ENCODE results near the gene ACTL6B.
A peak's percentile ranks its signal among the peaks of the same experiment; 100 is the strongest.
"Not testable (repeated sequence)": the region's sequence is repeated elsewhere in the genome, so short reads cannot be mapped to it uniquely, and the experiment has no call there.

ACTL6B gene

GRCh38 chr7:100655908-100656674 lies at the start of gene ACTL6B:
TSS of gene ACTL6B (minus strand) at chr7:100656448. CDS start at chr7:100656354, 94 bp downstream.
- no peak for TF ChIP-seq CTCF (conservative IDR thresholded peaks at IDR 0.05; ENCODE audit: low read depth, low read length)
- H3K4me3 ChIP-seq (ENCODE audit: low read length), result no peak within 1 kb of the TSS
- no peak for DNase-seq (ENCODE audit: low read depth)

GRCh38 chr7:100705320-100705752 lies 49.1 kb upstream of the ACTL6B start:
- DNase-seq (ENCODE audit: low read depth), result no peak
- TF ChIP-seq CTCF (conservative IDR thresholded peaks at IDR 0.05; ENCODE audit: low read depth, low read length), result peak; percentile 91
- peak overlapping the region; percentile 87 for H3K4me3 ChIP-seq (ENCODE audit: low read length)

GRCh38 chr7:100701089-100701488 lies 44.8 kb upstream of the ACTL6B start:
- H3K4me3 ChIP-seq (ENCODE audit: low read length); DNase-seq (ENCODE audit: low read depth): not testable (repeated sequence)

GRCh38 chr7:100699018-100699417 lies 42.8 kb upstream of the ACTL6B start:
- TF ChIP-seq CTCF (conservative IDR thresholded peaks at IDR 0.05; ENCODE audit: low read depth, low read length), result no peak
- no peak overlapping the region for H3K4me3 ChIP-seq (ENCODE audit: low read length)
- DNase-seq (ENCODE audit: low read depth), result no peak

- H3K4me3 ChIP-seq (ENCODE audit: low read length), result no peak overlapping the region
- DNase-seq (ENCODE audit: low read depth), result no peak
- TF ChIP-seq CTCF (conservative IDR thresholded peaks at IDR 0.05; ENCODE audit: low read depth, low read length), result no peak
Observed at GRCh38 chr7:100696123-100696521, 39.9 kb upstream of the ACTL6B start.

GRCh38 chr7:100694098-100694745 lies 38.0 kb upstream of the ACTL6B start, which contains the start of gene GIGYF1:
TSS of gene GIGYF1 (minus strand) at chr7:100694250. CDS start at chr7:100688238, 6,012 bp downstream.
- DNase-seq (ENCODE audit: low read depth), result no peak
- peak within 1 kb of the TSS; percentile 80 for H3K4me3 ChIP-seq (ENCODE audit: low read length)
- TF ChIP-seq CTCF (conservative IDR thresholded peaks at IDR 0.05; ENCODE audit: low read depth, low read length), result no peak

- no peak for DNase-seq (ENCODE audit: low read depth)
- H3K4me3 ChIP-seq (ENCODE audit: low read length), result peak overlapping the region; percentile 80
- TF ChIP-seq CTCF (conservative IDR thresholded peaks at IDR 0.05; ENCODE audit: low read depth, low read length), result no peak
Observed at GRCh38 chr7:100693312-100694097, 37.3 kb upstream of the ACTL6B start.
